ENCODE measurements around the gene ZNF668.

ZNF668 gene

GRCh38 chr16:31073970-31074813 lies at the start of gene ZNF668, which contains the start of gene ZNF646:
TSS of gene ZNF668 (minus strand) at chr16:31074240. CDS start at chr16:31064459, 9,781 bp downstream.
TSS of gene ZNF646 (plus strand) at chr16:31074422. CDS start at chr16:31076325, 1,903 bp downstream.
- DNase-seq (ENCODE audit: low read depth), result peak; percentile 99

- DNase-seq (ENCODE audit: low read depth), result no peak
Measured at GRCh38 chr16:31120129-31120528, 46.1 kb upstream of the ZNF668 start.

- DNase-seq (ENCODE audit: low read depth), result peak; percentile 98
Measured at GRCh38 chr16:31118223-31119155, 44.4 kb upstream of the ZNF668 start.

GRCh38 chr16:31117384-31118222 lies 43.6 kb upstream of the ZNF668 start, which contains the start of gene KAT8:
TSS of gene KAT8 (plus strand) at chr16:31117664. CDS start at chr16:31117682, 18 bp downstream.
- peak; percentile 99 for DNase-seq (ENCODE audit: low read depth)

- DNase-seq (ENCODE audit: low read depth), result peak; percentile 86
Measured at GRCh38 chr16:31114468-31114867, 40.4 kb upstream of the ZNF668 start.

GRCh38 chr16:31113121-31114120 lies 39.4 kb upstream of the ZNF668 start:
- no peak for DNase-seq (ENCODE audit: low read depth)

- DNase-seq (ENCODE audit: low read depth), result no peak
Measured at GRCh38 chr16:31112711-31113110, 38.7 kb upstream of the ZNF668 start.

- no peak for DNase-seq (ENCODE audit: low read depth)
Measured at GRCh38 chr16:31111881-31112466, 37.9 kb upstream of the ZNF668 start.

- no peak for DNase-seq (ENCODE audit: low read depth)
Measured at GRCh38 chr16:31110106-31111034, 36.3 kb upstream of the ZNF668 start.

GRCh38 chr16:31109622-31110021 lies 35.6 kb upstream of the ZNF668 start:
- no peak for DNase-seq (ENCODE audit: low read depth)

GRCh38 chr16:31108794-31109558 lies 34.9 kb upstream of the ZNF668 start:
- no peak for DNase-seq (ENCODE audit: low read depth)

GRCh38 chr16:31108035-31108793 lies 34.2 kb upstream of the ZNF668 start, which contains the start of gene BCKDK:
TSS of gene BCKDK (plus strand) at chr16:31108386. CDS start at chr16:31109224, 838 bp downstream.
- DNase-seq (ENCODE audit: low read depth), result peak; percentile 48

- DNase-seq (ENCODE audit: low read depth), result no peak
Measured at GRCh38 chr16:31107465-31107867, 33.4 kb upstream of the ZNF668 start.

GRCh38 chr16:31106509-31107464 lies 32.7 kb upstream of the ZNF668 start:
- DNase-seq (ENCODE audit: low read depth), result no peak

- DNase-seq (ENCODE audit: low read depth), result peak; percentile 74
Measured at GRCh38 chr16:31105677-31106213, 31.7 kb upstream of the ZNF668 start.

All from amniotic epithelial cell (primary cell).